Measurements from ENCODE around the gene LRP10.

Gene LRP10

DNA sequence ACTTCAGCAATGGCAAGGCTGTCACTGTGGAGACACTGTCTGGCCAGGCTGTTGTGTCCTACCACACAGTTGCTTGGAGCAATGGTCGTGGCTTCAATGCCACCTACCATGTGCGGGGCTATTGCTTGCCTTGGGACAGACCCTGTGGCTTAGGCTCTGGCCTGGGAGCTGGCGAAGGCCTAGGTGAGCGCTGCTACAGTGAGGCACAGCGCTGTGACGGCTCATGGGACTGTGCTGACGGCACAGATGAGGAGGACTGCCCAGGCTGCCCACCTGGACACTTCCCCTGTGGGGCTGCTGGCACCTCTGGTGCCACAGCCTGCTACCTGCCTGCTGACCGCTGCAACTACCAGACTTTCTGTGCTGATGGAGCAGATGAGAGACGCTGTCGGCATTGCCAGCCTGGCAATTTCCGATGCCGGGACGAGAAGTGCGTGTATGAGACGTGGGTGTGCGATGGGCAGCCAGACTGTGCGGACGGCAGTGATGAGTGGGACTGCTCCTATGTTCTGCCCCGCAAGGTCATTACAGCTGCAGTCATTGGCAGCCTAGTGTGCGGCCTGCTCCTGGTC lies 4.3 kb downstream of the LRP10 start:
- H3K27ac ChIP-seq: no peak overlapping the region
- no peak for TF ChIP-seq CTCF (conservative IDR thresholded peaks at IDR 0.05)

GRCh38 chr14:22877000-22877501 lies 5.5 kb downstream of the LRP10 start:
- no peak for TF ChIP-seq CTCF (conservative IDR thresholded peaks at IDR 0.05)
- no peak overlapping the region for H3K27ac ChIP-seq

- TF ChIP-seq CTCF (conservative IDR thresholded peaks at IDR 0.05): no peak
- no peak overlapping the region for H3K27ac ChIP-seq
Measured at GRCh38 chr14:22878271-22879246, 7.0 kb downstream of the LRP10 start.

- no peak for TF ChIP-seq CTCF (conservative IDR thresholded peaks at IDR 0.05)
- peak overlapping the region; percentile 35; the same call in 1 of the 2 replicates for H3K27ac ChIP-seq
Measured at GRCh38 chr14:22882064-22882463, 10.5 kb downstream of the LRP10 start.

GRCh38 chr14:22882529-22883172 lies 11.1 kb downstream of the LRP10 start:
- no peak for TF ChIP-seq CTCF (conservative IDR thresholded peaks at IDR 0.05)
- H3K27ac ChIP-seq: peak overlapping the region; percentile 35; the same call in 1 of the 2 replicates

- TF ChIP-seq CTCF (conservative IDR thresholded peaks at IDR 0.05): no peak
- peak within 1 kb of the TSS; percentile 35; the same call in 1 of the 2 replicates for H3K27ac ChIP-seq
Measured at GRCh38 chr14:22883173-22883976, 11.8 kb downstream of the LRP10 start, which contains the start of gene REM2. TSS of gene REM2 (plus strand) at chr14:22883222. CDS start at chr14:22883288, 66 bp downstream.

Measured in VCaP (cell line).